ES-I3 (cell line): ENCODE measurements around the gene AHNAK.
A peak's percentile ranks its signal among the peaks of the same experiment; 100 is the strongest.
"Not testable (repeated sequence)": the region's sequence is repeated elsewhere in the genome, so short reads cannot be mapped to it uniquely, and the experiment has no call there.

Source experiments
- H3K36me3 ChIP-seq: 2 replicates; pipeline ENCODE4 v1.6.1; 2013; ENCODE audit warnings: mild to moderate bottlenecking, low read length, control low read depth, moderate library complexity; ENCODE audit not compliant: insufficient read depth
- H3K4me1 ChIP-seq: 2 replicates; pipeline ENCODE4 v1.6.1; 2013; ENCODE audit warnings: mild to moderate bottlenecking, control low read depth, low read length; ENCODE audit not compliant: insufficient read depth
- H3K9ac ChIP-seq: 2 replicates; pipeline ENCODE4 v1.6.1; 2013; ENCODE audit warnings: low read depth, mild to moderate bottlenecking, low read length, moderate library complexity
- H3K9me3 ChIP-seq: 2 replicates; pipeline ENCODE4 v1.6.1; 2013; ENCODE audit warnings: mild to moderate bottlenecking, low read length, moderate library complexity; ENCODE audit not compliant: control insufficient read depth, insufficient read depth

Gene AHNAK

DNA sequence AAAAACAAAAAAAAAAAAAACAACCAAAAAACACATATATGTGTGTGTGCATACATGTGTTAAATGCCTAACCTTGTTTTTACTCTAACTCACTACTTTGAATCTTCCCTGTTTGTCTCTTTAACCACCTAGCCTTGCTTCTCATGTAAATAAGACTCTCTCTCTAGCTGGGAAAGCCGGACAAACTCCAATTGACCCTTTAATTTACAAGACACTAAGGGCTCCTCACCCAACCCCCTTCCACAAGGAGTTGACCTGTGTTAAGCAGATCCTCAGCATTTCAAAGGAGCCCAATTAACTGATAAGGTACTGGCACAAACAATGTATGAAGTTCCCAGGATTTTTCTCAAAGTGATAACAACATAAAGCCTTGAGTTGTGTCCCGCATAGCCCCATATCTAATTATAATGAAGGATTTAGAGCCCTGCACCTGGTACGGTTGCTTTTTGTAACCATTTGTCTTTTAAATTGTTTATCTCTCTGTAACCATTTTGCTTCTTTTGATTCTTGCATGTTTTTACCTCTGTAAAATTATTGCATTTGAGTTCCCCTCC, 15.1 kb upstream of the AHNAK start:
- not testable (repeated sequence) for H3K9ac ChIP-seq

DNA sequence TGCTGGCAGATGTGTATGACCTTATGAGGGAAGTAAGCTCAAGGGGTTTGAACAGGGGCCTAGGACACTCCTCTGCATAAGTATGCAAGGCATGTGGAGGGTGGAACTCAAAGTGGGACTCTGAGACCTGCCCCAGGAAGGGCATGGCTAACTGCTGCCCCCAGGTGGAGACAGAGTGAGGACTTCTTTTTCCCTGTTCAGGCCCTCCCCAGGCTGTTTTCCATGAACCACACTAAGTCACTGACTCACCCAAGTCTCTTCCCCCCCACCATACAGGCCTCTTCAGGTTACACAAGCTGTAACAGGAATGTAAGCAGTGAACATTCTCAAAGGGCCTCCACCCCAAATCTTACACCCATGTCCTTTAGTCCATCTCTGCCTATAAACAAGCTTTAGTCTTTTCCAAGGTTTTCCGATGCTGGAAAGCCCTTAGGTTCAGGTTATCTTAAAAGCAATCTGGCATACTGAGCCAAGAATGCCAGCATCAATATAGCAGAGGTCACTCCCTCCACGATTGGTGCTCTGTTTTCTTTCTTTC, 14.0 kb upstream of the AHNAK start:
- Histone ChIP-seq H3K9ac (no peak overlapping the region), H3K36me3 (peaks cover 29% of the 10 kb centered on the region), H3K4me1 (peaks cover 35% of the 10 kb centered on the region), H3K9me3 (no peaks in the 10 kb centered on the region)

More for the DNA sequence above, 15.1 kb upstream of the AHNAK start:
- not testable (repeated sequence) for H3K9me3 ChIP-seq
- Histone ChIP-seq H3K36me3 (peaks cover 40% of the 10 kb centered on the region), H3K4me1 (peaks cover 32% of the 10 kb centered on the region)

DNA sequence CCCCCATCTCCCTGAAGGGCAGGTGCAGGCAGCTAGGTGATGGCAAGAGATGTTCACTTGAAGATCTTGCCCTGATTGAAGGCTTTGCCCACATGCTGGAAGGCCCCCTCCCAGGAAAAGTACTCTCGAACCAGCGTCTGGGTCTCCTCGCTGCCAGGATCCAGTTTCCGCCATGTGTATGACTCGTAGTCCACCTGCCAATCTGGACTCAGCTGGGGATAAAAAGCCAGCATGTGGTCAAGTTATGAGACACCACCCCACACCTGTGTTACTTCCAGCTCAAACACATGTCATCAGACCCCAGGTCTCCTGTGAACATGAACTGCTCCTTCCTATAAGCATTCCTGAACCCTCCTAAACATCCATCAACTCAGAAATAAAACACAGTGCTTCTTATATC, 13.0 kb upstream of the AHNAK start:
- peaks cover 21% of the 10 kb centered on the region for H3K36me3 ChIP-seq
- peaks cover 41% of the 10 kb centered on the region for H3K4me1 ChIP-seq
- not testable (repeated sequence) for H3K9me3 ChIP-seq, H3K9ac ChIP-seq

DNA sequence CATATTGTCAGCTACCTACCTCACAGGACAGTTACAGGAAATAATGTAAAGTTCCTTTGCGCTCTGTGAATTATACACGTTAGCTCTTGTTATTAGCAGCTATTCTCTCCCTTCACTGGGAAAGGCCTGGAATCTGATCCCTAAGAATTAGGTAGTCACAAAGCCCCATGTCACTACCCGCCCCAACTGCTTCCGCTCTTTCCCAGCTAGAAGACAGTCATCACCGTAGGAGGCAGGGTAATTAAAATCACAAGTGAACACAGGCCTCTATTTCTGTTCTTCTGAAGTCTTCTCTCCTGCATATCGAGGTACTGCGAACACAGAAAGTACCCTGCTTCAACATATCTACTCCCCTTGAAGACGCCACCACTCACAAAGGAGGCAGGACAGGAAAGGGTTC, 12.6 kb upstream of the AHNAK start:
- Histone ChIP-seq H3K9ac (no peak overlapping the region), H3K36me3 (peaks cover 21% of the 10 kb centered on the region), H3K9me3 (no peaks in the 10 kb centered on the region), H3K4me1 (peaks cover 45% of the 10 kb centered on the region)

DNA sequence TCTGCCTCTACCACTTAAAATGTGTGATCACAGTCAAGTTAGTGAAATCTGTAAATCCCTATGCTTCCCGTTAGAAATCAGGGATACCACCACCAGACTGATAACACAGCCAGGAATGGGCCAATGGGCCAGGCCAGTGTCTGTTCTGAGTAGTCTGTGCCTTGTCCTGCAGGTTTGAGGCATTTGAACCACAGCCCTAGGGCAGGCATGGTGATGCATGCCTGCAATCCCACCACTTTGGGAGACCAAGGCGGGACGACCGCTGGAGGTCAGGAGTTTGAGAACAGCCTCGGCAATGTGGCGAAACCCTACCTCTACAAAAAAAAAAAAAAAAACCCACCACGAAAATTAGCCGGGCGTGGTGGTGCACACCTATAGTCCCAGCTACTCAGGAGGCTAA, 12.1 kb upstream of the AHNAK start:
- H3K4me1 ChIP-seq: peaks cover 51% of the 10 kb centered on the region

DNA sequence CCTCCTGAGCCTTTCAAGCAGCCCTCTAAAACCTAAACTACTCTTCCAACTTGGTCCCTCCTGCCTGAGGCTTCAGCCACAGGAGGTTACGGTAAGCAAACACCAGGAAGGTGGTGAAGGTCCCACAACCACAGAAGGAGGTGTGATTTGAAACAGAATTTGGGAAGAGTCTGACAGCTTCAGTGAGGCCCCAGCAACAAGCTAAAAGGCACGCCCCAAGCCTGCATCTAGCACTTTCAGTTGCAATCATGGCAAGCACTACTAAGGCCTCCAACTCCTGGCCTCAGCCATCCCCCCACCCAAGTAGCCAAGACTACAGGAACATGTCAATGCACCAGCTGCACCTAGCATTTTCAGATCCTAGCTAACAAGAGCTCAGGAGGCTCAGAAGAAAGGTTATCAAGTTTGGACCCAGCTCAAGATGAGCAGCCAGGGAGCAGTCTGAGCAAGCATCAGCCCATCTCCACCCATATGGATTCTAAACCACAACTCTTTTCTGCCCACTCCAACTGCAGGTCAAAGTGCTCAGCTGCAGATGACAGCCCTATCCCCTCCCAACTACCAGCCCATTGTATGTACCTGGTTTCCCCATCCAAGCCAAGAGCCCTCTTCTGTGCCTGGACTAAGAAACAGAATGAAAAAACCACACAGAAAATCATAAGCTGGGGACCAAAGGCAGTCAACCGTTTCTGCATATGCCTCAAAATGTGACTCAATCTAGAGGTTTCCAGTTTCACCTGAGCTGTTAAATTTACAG, 10.4 kb upstream of the AHNAK start:
- Histone ChIP-seq H3K4me1 (peaks cover 62% of the 10 kb centered on the region), H3K9ac (no peak overlapping the region), H3K36me3 (peaks cover 21% of the 10 kb centered on the region), H3K9me3 (no peaks in the 10 kb centered on the region)

More for the DNA sequence above, 12.1 kb upstream of the AHNAK start:
- H3K9me3 ChIP-seq: no peaks in the 10 kb centered on the region
- H3K9ac ChIP-seq: no peak overlapping the region
- H3K36me3 ChIP-seq: peaks cover 21% of the 10 kb centered on the region

DNA sequence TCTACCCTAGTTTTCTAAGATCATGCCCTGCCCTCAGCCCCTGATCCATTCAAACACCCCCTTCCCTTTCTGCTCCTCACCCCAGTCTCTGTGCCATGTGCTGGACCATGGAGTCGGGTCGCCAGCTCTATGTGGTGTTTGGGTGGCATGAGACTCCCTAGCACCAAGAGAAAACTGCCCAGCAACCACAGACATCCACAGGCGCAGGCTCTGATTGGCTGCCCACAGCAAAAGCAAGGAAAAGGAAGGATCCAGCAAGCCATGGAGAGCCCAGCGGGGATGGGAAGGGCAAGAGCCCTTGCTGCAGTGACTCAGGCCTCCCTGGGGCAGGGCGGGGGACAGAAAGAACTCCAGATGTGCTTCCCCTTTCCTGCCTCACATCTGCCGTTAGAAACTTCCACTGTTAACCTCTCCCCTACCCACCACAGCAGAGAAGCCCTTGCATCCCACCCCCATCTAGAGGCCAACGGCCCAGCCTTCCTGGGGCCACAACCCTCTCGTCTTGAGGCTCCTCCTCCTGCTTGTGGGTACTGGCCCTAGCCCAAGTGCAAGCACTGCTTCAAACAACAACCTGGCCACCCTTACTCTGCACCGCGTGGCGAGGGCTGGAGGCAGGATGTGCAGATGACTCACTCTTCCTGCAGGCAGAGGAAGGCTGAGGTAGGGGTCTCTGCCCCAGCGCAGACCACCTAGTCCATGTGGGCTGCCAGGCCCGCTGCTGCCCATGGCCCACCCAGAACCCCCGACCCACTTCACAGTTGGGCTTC, 9.7 kb upstream of the AHNAK start:
- no peaks in the 10 kb centered on the region for H3K9me3 ChIP-seq
- peaks cover 65% of the 10 kb centered on the region for H3K4me1 ChIP-seq
- no peak overlapping the region for H3K9ac ChIP-seq
- H3K36me3 ChIP-seq: peaks cover 21% of the 10 kb centered on the region

DNA sequence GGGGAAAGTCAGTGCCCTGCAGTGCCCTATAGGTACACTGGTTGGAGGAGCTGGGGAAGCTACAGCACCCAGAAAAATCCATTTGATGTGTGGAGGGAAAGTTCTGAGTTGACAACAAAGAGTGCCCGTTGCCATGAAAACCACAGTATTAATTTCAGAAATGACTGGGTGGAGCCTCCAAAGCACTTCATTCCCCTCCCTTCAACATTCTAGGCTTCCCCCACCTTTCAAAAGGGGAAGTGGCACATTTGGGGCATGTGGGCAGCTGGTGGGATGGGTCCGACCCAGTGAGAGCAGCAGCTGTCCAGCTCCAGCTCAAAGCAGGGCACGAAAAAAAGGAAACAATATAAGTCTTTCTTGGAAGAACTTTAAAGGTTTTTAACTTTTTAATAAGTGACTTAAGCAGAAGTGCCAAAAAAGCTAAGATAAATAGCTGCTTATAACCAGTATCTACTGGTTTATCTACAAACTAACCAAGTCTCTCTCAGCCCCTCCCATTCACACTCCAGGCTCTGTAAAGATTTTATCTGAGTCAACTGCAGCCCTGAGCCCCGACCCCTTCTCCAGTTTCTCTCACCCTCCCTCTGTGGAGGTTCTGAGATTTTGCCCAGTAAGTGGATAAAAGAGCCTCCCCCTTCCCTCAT, 9.0 kb upstream of the AHNAK start:
- H3K9me3 ChIP-seq: no peaks in the 10 kb centered on the region
- H3K4me1 ChIP-seq: peaks cover 58% of the 10 kb centered on the region
- H3K36me3 ChIP-seq: peaks cover 21% of the 10 kb centered on the region
- H3K9ac ChIP-seq: no peak overlapping the region

DNA sequence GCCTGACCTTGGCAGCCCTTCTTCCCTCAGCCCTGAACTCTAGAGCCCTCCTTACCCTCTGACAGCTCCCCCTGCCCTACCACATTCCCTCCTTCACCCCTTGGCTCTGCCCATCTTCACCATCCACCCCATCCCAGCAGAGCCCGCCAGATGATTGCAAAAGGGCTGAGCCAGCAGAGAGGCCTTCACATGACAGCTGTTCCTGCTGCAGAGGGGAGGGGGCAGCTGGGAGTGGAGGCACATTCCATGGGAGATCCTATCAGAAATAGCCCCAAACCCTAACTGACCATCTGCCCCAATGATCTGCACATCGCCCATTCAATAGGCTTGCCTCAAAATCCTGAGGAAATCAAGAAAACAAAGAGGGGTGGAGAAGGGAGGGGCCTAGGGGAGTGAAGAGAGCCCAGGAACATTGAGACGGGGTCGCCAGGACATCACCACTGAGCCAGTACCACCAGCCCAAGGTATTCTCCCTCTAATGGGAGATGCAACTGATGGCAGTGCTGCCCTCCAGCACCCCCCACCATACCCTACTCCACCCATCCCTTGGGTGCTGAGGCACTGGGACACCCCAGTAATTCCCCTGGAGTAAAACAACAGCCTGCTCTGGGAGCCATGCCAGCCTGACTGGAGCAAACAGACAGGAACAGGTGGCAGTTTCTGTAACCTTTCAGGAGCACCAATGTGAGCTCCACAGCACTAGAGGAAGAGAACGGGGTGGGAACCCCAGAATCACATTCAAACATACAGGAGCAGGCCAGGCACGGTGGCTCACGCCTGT, 8.0 kb upstream of the AHNAK start:
- Histone ChIP-seq H3K9ac (no peak overlapping the region), H3K4me1 (peaks cover 50% of the 10 kb centered on the region), H3K36me3 (peaks cover 13% of the 10 kb centered on the region), H3K9me3 (no peaks in the 10 kb centered on the region)

DNA sequence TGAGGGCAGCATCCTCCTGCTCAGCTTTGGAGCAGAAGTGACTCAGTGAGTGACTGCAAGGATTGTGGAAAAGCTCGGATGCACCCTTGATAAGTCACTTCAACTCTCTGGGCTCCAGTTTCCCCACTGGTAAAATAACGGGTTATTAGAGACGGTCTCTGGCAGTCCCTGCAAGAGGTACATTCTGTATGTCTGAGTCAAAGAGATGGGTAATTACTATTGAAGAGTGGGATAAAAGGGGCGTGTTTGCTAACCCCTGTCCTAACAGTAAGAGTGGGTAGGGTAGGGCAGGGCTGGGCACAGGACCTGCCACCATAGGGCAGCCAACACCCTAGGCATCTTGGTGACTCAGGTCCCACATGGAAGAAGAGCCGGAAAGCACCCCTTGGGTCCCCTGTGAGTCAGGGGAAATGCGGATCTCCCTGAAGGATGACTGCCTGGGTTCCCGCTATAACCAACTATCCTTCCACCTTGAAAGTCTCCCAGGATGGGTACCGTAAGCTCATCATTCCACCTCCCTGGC, 7.3 kb upstream of the AHNAK start:
- H3K9ac ChIP-seq: peak overlapping the region; percentile 33; the same call in 1 of the 2 replicates
- peaks cover 6% of the 10 kb centered on the region; the same call in 1 of the 2 replicates for H3K36me3 ChIP-seq
- peaks cover 45% of the 10 kb centered on the region for H3K4me1 ChIP-seq
- H3K9me3 ChIP-seq: no peaks in the 10 kb centered on the region

DNA sequence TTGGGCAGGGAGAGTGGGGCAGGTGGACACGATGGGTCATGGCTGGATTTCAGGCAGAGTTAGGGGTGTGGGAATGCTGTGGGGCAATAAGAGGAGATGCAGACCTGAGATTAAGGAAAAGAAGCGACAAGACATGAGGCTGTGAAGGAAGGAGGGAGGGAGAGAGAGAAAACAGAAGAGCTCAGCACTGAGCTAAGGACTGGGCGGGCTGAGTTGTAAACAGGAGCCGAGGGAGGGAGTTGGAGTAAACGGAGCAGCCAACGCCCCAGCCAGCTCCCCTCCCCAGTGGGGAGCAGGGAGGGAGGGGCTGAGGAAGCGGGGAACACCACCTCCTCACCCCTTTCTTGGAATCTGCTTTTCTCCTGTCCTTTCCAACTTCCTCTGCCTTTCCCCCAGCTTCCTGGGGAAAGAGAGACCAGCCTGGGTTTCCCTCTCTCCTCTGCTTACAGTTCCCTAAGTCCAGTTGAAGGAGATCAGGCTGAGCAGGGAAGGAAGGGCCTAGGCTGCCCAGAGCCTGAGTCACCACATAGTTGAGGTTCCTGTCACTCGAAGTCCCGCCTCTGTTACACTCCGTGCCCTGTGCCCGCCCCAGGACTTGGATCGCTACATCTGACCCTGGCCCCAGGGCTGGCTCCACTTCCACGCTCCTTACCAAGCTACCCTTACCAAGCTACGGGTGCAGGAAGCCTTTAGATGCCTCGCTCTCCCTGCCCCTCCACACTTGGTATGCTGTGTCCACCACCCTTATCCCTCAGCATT, 6.7 kb upstream of the AHNAK start:
- peak overlapping the region; percentile 33 for H3K9ac ChIP-seq
- peaks cover 45% of the 10 kb centered on the region for H3K4me1 ChIP-seq
- peaks cover 2% of the 10 kb centered on the region; the same call in 1 of the 2 replicates for H3K36me3 ChIP-seq
- H3K9me3 ChIP-seq: no peaks in the 10 kb centered on the region

DNA sequence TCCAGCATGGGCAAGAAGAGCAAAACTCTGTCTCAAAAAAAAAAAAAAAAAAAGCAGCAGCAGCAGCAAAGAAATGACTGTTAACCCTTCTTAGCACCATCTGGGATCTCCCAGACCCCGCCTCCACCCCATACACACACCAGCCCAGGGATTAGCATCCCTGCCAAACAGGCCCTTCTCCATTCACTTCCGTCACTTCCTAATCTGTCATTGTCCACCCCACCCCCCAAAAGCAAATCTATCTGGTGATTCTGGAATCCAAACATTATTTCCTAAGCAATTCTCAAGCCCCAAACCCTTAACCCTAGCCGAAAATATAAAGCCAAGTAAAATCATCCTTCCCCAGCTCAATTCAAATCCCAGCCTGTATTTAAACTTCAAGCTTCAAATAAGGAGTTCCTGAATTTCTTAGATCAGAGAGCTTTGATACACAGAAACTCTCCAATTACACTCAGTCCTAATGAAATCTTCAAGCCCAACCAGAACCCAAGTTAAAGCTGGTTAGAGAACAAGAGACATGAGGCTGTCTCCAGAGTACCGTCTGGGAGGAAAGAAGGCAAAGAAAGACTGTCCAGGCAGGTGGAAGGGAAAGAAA, 6.0 kb upstream of the AHNAK start:
- H3K9ac ChIP-seq: peak overlapping the region; percentile 33; the same call in 1 of the 2 replicates
- peaks cover 49% of the 10 kb centered on the region for H3K4me1 ChIP-seq
- no peaks in the 10 kb centered on the region for H3K9me3 ChIP-seq
- no peaks in the 10 kb centered on the region for H3K36me3 ChIP-seq

DNA sequence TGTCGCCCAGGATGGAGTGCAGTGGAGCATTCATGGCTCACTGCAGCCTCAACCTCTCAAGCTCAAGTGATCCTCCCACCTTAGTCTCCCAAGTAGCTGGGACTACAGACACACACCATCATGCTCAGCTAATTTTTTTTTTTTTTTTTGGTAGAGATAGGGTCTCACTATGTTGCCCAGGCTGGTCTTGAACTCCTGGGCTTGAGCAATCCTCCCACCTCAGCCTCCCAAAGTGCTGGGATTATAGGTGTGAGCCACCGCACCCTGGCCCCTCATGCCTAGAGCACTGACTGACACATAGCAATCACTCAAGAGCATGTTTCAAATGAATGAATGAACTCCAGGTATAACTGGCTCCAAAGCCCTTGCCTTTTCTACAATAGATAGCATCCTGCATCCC, 3.9 kb upstream of the AHNAK start:
- H3K9me3 ChIP-seq, H3K36me3 ChIP-seq, H3K9ac ChIP-seq: not testable (repeated sequence)
- peaks cover 38% of the 10 kb centered on the region for H3K4me1 ChIP-seq
